Fibroblast of lung (primary cell): Measurements from ENCODE around the gene SURF6.

ENCODE experiments used
- CTCF ChIP-seq, 2 donors: IDR thresholded peaks in 1 of 2; conservative IDR thresholded peaks in 1 of 2; 1 replicate in 1 of 2; 2 replicates in 1 of 2; pipeline ENCODE4 v1.5.1; 2011 to 2012; ENCODE audit warnings: low read length in 2 of 2, control low read depth in 1 of 2, inconsistent platforms in 1 of 2, low read depth in 1 of 2, mild to moderate bottlenecking in 1 of 2
- EZH2 ChIP-seq: IDR thresholded peaks from 2 replicates; pipeline ENCODE4 v1.5.1; 2012; ENCODE audit warnings: low read length, control low read depth, mild to moderate bottlenecking; ENCODE audit errors: missing control alignments

GRCh38 chr9:133374612-133375115, 38.7 kb upstream of the SURF6 start:
- TF ChIP-seq CTCF (conservative IDR thresholded peaks at IDR 0.05 in 1 of 2, IDR thresholded peaks at IDR 0.05 in 1 of 2; ENCODE audit: low read depth in 1 of 2, low read length in 2 of 2) (no peak), EZH2 (no peak)
